ENCODE results near the gene RUNX1. TPM values are rescaled to one million over a fixed set of nuclear protein-coding genes. Genes with fewer than 3 reads are reported as not detected.

Gene RUNX1
- total RNA-seq, 1 donor from 2014 or later, result 0.47 TPM

DNA sequence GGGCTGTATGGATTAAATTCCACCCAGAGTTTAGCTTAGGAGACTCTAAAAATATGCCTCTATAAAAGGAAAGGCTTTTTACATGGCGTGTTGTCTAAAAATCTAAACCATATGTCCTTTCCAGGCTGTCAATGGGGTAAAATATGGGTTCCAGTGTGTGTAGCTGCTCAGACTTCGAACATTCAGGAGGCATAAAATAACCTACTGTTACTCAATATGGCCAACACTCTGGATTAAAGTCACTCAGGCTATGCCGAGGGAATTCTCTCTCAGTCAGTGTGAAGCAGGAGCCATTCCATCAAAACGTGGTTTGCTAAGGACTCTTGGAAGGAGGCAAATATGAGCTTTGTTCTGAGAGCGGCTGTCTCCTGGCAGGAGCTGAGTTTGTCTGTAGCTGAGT is 135.3 kb downstream of the RUNX1 start:
- Mint-ChIP-seq H3K27me3 (ENCODE audit: unreplicated experiment) (peaks cover under 1% of the 10 kb centered on the region), H3K9me3 (ENCODE audit: unreplicated experiment) (peaks cover 3% of the 10 kb centered on the region), H3K27ac (ENCODE audit: unreplicated experiment) (no peak overlapping the region), H3K4me3 (ENCODE audit: unreplicated experiment) (no peak overlapping the region), H3K4me1 (ENCODE audit: low read depth, unreplicated experiment) (peaks cover 9% of the 10 kb centered on the region), H3K36me3 (ENCODE audit: unreplicated experiment) (peaks cover 4% of the 10 kb centered on the region)
- no peak for DNase-seq
- no peak for TF ChIP-seq CTCF (IDR thresholded peaks at IDR 0.05; ENCODE audit: partially characterized antibody, unreplicated experiment)

- Mint-ChIP-seq H3K36me3 (ENCODE audit: unreplicated experiment) (peaks cover 4% of the 10 kb centered on the region), H3K4me1 (ENCODE audit: low read depth, unreplicated experiment) (peaks cover 9% of the 10 kb centered on the region), H3K9me3 (ENCODE audit: unreplicated experiment) (peaks cover 3% of the 10 kb centered on the region), H3K27me3 (ENCODE audit: unreplicated experiment) (peaks cover 2% of the 10 kb centered on the region), H3K4me3 (ENCODE audit: unreplicated experiment) (no peak overlapping the region), H3K27ac (ENCODE audit: unreplicated experiment) (no peak overlapping the region)
- no peak for TF ChIP-seq CTCF (IDR thresholded peaks at IDR 0.05; ENCODE audit: partially characterized antibody, unreplicated experiment)
- DNase-seq, result no peak
Observed at GRCh38 chr21:34912022-34912945, 136.8 kb downstream of the RUNX1 start.

DNA sequence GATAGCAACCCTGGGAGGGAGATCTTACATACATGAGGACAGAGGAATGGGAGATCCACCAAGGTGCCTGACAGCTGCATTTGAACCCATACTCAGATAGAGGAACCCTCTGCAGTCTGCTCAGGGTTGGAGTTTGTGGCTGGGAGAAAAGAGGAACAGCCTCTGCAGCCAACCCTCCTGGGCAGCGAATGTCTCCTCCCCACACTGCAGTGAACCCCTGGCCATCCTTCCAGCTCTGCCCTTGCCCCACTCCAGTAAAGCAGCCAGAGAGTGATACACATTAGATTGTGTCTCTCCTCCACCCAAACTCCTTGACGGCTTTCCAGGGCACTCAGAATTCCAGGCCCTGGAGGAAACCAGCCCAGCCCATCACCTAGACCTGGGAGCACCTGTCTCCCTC is 137.7 kb downstream of the RUNX1 start:
- peaks cover 4% of the 10 kb centered on the region for H3K36me3 Mint-ChIP-seq (ENCODE audit: unreplicated experiment)
- H3K27me3 Mint-ChIP-seq (ENCODE audit: unreplicated experiment), result peaks cover 2% of the 10 kb centered on the region
- DNase-seq, result no peak
- peaks cover 1% of the 10 kb centered on the region for H3K9me3 Mint-ChIP-seq (ENCODE audit: unreplicated experiment)
- H3K4me1 Mint-ChIP-seq (ENCODE audit: low read depth, unreplicated experiment), result peaks cover 9% of the 10 kb centered on the region
- no peak for TF ChIP-seq CTCF (IDR thresholded peaks at IDR 0.05; ENCODE audit: partially characterized antibody, unreplicated experiment)
- H3K27ac Mint-ChIP-seq (ENCODE audit: unreplicated experiment), result no peak overlapping the region
- H3K4me3 Mint-ChIP-seq (ENCODE audit: unreplicated experiment), result no peak overlapping the region

- Mint-ChIP-seq H3K27me3 (ENCODE audit: unreplicated experiment) (peaks cover 2% of the 10 kb centered on the region), H3K4me1 (ENCODE audit: low read depth, unreplicated experiment) (peaks cover 6% of the 10 kb centered on the region), H3K4me3 (ENCODE audit: unreplicated experiment) (no peak overlapping the region), H3K27ac (ENCODE audit: unreplicated experiment) (no peak overlapping the region), H3K36me3 (ENCODE audit: unreplicated experiment) (peaks cover 4% of the 10 kb centered on the region), H3K9me3 (ENCODE audit: unreplicated experiment) (no peaks in the 10 kb centered on the region)
- DNase-seq, result no peak
- TF ChIP-seq CTCF (IDR thresholded peaks at IDR 0.05; ENCODE audit: partially characterized antibody, unreplicated experiment), result no peak
Observed at GRCh38 chr21:34910396-34910795, 138.7 kb downstream of the RUNX1 start.

Measured in glutamatergic neuron (in vitro differentiated cells).